SK-N-SH treated with all-trans-retinoic acid at 6 μM for 48 hours (cell line): ENCODE results near the gene NPLOC4.

Experiments
- ATAC-seq: fragments of 200-7000 bp; cut with Tn5 transposase; 3 replicates; pipeline ENCODE4 v1.9.1; 2020; ENCODE audit warnings: mild to moderate bottlenecking, moderate library complexity
- ARNTL ChIP-seq: fragments of 450-650 bp; formaldehyde crosslinking; IDR thresholded peaks from 2 replicates; pipeline ENCODE4 v1.5.0; 2020; ENCODE audit warnings: low read depth, mild to moderate bottlenecking, moderate library complexity, borderline replicate concordance
- BACH2 ChIP-seq: fragments of 250-450 bp; sonication (Bioruptor Pico); IDR thresholded peaks from 2 replicates; pipeline ENCODE4 v1.9.0; 2021; ENCODE audit warnings: mild to moderate bottlenecking, borderline replicate concordance
- CSDC2 ChIP-seq: fragments of 250-450 bp; sonication (Bioruptor Pico); IDR thresholded peaks from 2 replicates; pipeline ENCODE4 v1.5.0; 2020; ENCODE audit warnings: mild to moderate bottlenecking, moderate library complexity
- ESRRG ChIP-seq: fragments of 250-450 bp; sonication (Bioruptor Pico); IDR thresholded peaks from 2 replicates; pipeline ENCODE4 v1.6.1; 2021; ENCODE audit warnings: mild to moderate bottlenecking
- GLIS3 ChIP-seq: fragments of 250-450 bp; sonication (Bioruptor Pico); IDR thresholded peaks from 2 replicates; pipeline ENCODE4 v1.5.0; 2020; ENCODE audit warnings: mild to moderate bottlenecking, moderate library complexity
- ISL1 ChIP-seq: fragments of 250-450 bp; sonication (Bioruptor Pico); IDR thresholded peaks from 2 replicates; pipeline ENCODE4 v2.1.2; 2022; ENCODE audit warnings: mild to moderate bottlenecking, moderate library complexity
- OSR1 ChIP-seq: fragments of 250-450 bp; sonication (Bioruptor Pico); IDR thresholded peaks from 2 replicates; pipeline ENCODE4 v1.8.0; 2022; ENCODE audit warnings: moderate library complexity, mild to moderate bottlenecking, inconsistent platforms
- RARB ChIP-seq: fragments of 250-450 bp; sonication (Bioruptor Pico); IDR thresholded peaks from 2 replicates; pipeline ENCODE4 v1.8.0; 2021; ENCODE audit warnings: mild to moderate bottlenecking, moderate library complexity
- SNAI2 ChIP-seq: fragments of 250-450 bp; sonication (Bioruptor Pico); IDR thresholded peaks from 2 replicates; pipeline ENCODE4 v1.5.0; 2020; ENCODE audit warnings: mild to moderate bottlenecking, moderate library complexity
- TCF4 ChIP-seq: fragments of 250-450 bp; sonication (Bioruptor Pico); IDR thresholded peaks from 2 replicates; pipeline ENCODE4 v1.8.0; 2021; ENCODE audit warnings: mild to moderate bottlenecking, moderate library complexity, borderline replicate concordance
- TOX ChIP-seq: fragments of 250-450 bp; sonication (Bioruptor Pico); IDR thresholded peaks from 2 replicates; pipeline ENCODE4 v1.8.0; 2021; ENCODE audit warnings: mild to moderate bottlenecking, moderate library complexity, borderline replicate concordance
- ZC3H10 ChIP-seq: fragments of 250-450 bp; sonication (Bioruptor Pico); IDR thresholded peaks from 2 replicates; pipeline ENCODE4 v1.5.1; 2021; ENCODE audit warnings: mild to moderate bottlenecking, moderate library complexity
- ZFP3 ChIP-seq: fragments of 250-450 bp; sonication (Bioruptor Pico); IDR thresholded peaks from 2 replicates; pipeline ENCODE4 v1.5.0; 2020; ENCODE audit warnings: mild to moderate bottlenecking, moderate library complexity
- ZFP30 ChIP-seq: fragments of 450-650 bp; formaldehyde crosslinking; IDR thresholded peaks from 2 replicates; pipeline ENCODE4 v1.5.0; 2022; ENCODE audit warnings: mild to moderate bottlenecking, moderate library complexity
- ZNF565 ChIP-seq: fragments of 450-650 bp; formaldehyde crosslinking; conservative IDR thresholded peaks from 2 replicates; pipeline ENCODE4 v1.5.0; 2020; ENCODE audit warnings: low read depth, mild to moderate bottlenecking, moderate library complexity
- ZNF8 ChIP-seq: fragments of 450-650 bp; formaldehyde crosslinking; IDR thresholded peaks from 2 replicates; pipeline ENCODE4 v1.5.0; 2020; ENCODE audit warnings: mild to moderate bottlenecking, moderate library complexity
- TF ChIP-seq, protein P1 (sequence below): fragments of 250-450 bp; sonication (Bioruptor Pico); IDR thresholded peaks from 2 replicates; pipeline ENCODE4 v1.8.0; 2020; ENCODE audit warnings: mild to moderate bottlenecking, moderate library complexity, borderline replicate concordance
- TF ChIP-seq, protein P2 (sequence below): fragments of 250-450 bp; sonication (Bioruptor Pico); IDR thresholded peaks from 2 replicates; pipeline ENCODE4 v1.8.0; 2021; ENCODE audit warnings: low read depth, mild to moderate bottlenecking, moderate library complexity, borderline replicate concordance
- TF ChIP-seq, protein P3 (sequence below): fragments of 250-450 bp; sonication (Bioruptor Pico); IDR thresholded peaks from 2 replicates; pipeline ENCODE4 v1.5.0; 2020; ENCODE audit warnings: mild to moderate bottlenecking, moderate library complexity
- TF ChIP-seq, protein P4 (sequence below): fragments of 250-450 bp; sonication (Bioruptor Pico); IDR thresholded peaks from 2 replicates; pipeline ENCODE4 v1.5.1; 2020; ENCODE audit warnings: low read depth, mild to moderate bottlenecking, moderate library complexity

The NPLOC4 gene

DNA sequence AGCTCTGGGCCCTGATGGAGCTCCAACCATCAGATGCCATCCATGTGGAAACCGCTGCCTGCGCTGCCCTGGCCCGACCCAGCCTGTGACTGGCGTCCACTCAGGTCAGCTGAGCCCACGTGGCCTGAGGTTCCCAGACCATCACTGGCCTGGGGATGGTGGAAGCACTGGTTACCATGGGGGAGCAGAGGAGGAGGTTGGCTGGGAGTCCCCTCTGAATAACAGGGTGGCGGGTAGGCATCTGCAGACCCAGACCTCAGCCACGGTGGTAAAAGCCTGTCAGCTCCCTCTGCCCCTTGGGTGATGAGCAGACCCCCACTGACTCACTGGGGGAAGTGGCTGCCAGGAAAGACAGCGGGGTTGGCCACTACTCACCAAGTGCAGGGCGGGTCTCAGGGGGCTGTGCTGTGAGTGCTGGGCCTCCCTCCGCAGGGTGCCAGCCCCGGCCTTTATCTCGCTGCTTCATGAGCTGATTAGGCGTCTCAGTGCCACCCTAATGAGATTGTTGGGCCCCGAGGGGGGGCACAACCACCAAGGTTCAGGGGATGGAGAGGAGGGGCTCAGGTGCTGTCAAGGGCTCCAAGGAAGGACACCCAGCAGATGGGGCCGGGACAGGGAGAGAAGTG lies 19.3 kb upstream of the NPLOC4 start, which contains the start of gene PDE6G:
Gene PDE6G, minus strand, starts transcription at position 425 of the 626 bp plus-strand sequence. CDS start 3,237 bp downstream, outside the sequence.
- TF ChIP-seq GLIS3 (CRISPR knock-in tag) (no peak), TCF4 (CRISPR knock-in tag) (no peak), ESRRG (CRISPR knock-in tag) (no peak), ZNF565 (no peak), ZFP3 (CRISPR knock-in tag) (no peak), ZNF8 (CRISPR knock-in tag) (no peak)
- TF ChIP-seq, protein P1, sequence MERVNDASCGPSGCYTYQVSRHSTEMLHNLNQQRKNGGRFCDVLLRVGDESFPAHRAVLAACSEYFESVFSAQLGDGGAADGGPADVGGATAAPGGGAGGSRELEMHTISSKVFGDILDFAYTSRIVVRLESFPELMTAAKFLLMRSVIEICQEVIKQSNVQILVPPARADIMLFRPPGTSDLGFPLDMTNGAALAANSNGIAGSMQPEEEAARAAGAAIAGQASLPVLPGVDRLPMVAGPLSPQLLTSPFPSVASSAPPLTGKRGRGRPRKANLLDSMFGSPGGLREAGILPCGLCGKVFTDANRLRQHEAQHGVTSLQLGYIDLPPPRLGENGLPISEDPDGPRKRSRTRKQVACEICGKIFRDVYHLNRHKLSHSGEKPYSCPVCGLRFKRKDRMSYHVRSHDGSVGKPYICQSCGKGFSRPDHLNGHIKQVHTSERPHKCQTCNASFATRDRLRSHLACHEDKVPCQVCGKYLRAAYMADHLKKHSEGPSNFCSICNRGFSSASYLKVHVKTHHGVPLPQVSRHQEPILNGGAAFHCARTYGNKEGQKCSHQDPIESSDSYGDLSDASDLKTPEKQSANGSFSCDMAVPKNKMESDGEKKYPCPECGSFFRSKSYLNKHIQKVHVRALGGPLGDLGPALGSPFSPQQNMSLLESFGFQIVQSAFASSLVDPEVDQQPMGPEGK (CRISPR knock-in tag): no peak
- TF ChIP-seq, protein P2, sequence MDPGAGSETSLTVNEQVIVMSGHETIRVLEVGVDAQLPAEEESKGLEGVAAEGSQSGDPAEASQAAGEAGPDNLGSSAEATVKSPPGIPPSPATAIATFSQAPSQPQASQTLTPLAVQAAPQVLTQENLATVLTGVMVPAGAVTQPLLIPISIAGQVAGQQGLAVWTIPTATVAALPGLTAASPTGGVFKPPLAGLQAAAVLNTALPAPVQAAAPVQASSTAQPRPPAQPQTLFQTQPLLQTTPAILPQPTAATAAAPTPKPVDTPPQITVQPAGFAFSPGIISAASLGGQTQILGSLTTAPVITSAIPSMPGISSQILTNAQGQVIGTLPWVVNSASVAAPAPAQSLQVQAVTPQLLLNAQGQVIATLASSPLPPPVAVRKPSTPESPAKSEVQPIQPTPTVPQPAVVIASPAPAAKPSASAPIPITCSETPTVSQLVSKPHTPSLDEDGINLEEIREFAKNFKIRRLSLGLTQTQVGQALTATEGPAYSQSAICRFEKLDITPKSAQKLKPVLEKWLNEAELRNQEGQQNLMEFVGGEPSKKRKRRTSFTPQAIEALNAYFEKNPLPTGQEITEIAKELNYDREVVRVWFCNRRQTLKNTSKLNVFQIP: no peak
- TF ChIP-seq, protein P3, sequence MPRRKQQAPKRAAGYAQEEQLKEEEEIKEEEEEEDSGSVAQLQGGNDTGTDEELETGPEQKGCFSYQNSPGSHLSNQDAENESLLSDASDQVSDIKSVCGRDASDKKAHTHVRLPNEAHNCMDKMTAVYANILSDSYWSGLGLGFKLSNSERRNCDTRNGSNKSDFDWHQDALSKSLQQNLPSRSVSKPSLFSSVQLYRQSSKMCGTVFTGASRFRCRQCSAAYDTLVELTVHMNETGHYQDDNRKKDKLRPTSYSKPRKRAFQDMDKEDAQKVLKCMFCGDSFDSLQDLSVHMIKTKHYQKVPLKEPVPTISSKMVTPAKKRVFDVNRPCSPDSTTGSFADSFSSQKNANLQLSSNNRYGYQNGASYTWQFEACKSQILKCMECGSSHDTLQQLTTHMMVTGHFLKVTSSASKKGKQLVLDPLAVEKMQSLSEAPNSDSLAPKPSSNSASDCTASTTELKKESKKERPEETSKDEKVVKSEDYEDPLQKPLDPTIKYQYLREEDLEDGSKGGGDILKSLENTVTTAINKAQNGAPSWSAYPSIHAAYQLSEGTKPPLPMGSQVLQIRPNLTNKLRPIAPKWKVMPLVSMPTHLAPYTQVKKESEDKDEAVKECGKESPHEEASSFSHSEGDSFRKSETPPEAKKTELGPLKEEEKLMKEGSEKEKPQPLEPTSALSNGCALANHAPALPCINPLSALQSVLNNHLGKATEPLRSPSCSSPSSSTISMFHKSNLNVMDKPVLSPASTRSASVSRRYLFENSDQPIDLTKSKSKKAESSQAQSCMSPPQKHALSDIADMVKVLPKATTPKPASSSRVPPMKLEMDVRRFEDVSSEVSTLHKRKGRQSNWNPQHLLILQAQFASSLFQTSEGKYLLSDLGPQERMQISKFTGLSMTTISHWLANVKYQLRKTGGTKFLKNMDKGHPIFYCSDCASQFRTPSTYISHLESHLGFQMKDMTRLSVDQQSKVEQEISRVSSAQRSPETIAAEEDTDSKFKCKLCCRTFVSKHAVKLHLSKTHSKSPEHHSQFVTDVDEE: no peak
- TF ChIP-seq, all 23 proteins: peak for 0
- ATAC-seq: no peak

DNA sequence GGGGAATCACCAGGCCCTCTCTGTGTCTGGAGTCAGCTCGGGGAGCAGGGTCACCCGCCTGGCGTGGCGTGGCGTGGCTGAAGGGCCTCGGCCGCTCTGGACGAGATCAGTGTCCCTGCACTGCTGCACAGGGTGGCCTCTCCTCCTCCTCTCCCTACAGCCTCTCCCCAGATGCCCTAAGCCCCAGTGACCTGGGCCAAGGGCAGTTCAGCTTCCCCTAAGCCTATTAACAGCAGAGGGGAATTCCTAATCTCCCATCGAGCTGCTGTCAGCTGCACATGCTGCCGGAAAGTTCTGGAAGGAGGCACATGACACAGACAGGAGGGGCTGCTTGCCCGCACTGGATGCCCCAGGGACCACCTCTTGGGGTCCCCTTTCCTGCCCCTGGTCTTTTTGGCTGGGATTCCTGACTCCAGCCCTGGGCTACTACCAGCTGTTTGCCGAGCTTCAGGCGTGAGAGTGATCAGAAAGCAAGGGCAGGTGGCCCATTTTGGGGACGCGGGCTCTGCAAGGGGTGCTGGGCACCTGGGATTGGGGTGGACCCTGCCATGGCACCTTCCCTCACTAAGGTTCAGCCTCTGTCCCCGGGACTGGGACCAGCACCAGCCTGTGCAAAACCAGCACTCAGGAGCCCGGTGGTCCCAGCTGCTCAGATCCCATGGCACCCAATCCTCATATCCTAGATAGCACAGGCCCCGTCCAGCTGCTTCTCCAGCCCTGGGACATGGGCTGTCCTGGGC lies 18.6 kb upstream of the NPLOC4 start:
- TF ChIP-seq, protein P1 (CRISPR knock-in tag): no peak
- TF ChIP-seq, protein P4, sequence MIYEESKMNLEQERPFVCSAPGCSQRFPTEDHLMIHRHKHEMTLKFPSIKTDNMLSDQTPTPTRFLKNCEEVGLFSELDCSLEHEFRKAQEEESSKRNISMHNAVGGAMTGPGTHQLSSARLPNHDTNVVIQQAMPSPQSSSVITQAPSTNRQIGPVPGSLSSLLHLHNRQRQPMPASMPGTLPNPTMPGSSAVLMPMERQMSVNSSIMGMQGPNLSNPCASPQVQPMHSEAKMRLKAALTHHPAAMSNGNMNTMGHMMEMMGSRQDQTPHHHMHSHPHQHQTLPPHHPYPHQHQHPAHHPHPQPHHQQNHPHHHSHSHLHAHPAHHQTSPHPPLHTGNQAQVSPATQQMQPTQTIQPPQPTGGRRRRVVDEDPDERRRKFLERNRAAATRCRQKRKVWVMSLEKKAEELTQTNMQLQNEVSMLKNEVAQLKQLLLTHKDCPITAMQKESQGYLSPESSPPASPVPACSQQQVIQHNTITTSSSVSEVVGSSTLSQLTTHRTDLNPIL (CRISPR knock-in tag): no peak
- TF ChIP-seq TOX (CRISPR knock-in tag): no peak
- TF ChIP-seq, protein P3: no peak
- TF ChIP-seq GLIS3 (CRISPR knock-in tag): no peak
- no peak for TF ChIP-seq CSDC2 (CRISPR knock-in tag)
- no peak for TF ChIP-seq OSR1
- no peak for TF ChIP-seq ARNTL
- no peak for TF ChIP-seq RARB (CRISPR knock-in tag)
- no peak for TF ChIP-seq SNAI2
- TF ChIP-seq ZFP30 (CRISPR knock-in tag): no peak
- TF ChIP-seq ZFP3 (CRISPR knock-in tag): no peak
- no peak for TF ChIP-seq BACH2 (CRISPR knock-in tag)
- TF ChIP-seq ZNF565: no peak
- no peak for TF ChIP-seq ZC3H10
- TF ChIP-seq, protein P2: no peak
- no peak for TF ChIP-seq TCF4 (CRISPR knock-in tag)
- no peak for TF ChIP-seq ISL1
- no peak for TF ChIP-seq ESRRG (CRISPR knock-in tag)
- TF ChIP-seq ZNF8 (CRISPR knock-in tag): no peak
- TF ChIP-seq, all 23 proteins: peak for 0
- ATAC-seq: no peak
